ENCODE measurements around the gene RBM42. TPM values are rescaled to one million over a fixed set of nuclear protein-coding genes. Genes with fewer than 3 reads are reported as not detected.

Gene RBM42
- total RNA-seq, 3 donors from 2014 or later, result 44.6 to 51.4 (median 44.6) TPM

- Histone ChIP-seq H3K9me3 (no peaks in the 10 kb centered on the region), H3K36me3 (no peaks in the 10 kb centered on the region), H3K27me3 (peaks cover 0 to 9% of the 10 kb centered on the region in 2 donors), H3K27ac (no peak within 1 kb of the TSS), H3K4me1 (no peaks in the 10 kb centered on the region), H3K4me3 (no peak within 1 kb of the TSS)
- no peak for TF ChIP-seq CTCF (IDR thresholded peaks at IDR 0.05)
- TF ChIP-seq POLR2A (IDR thresholded peaks at IDR 0.05), result no peak
- TF ChIP-seq POLR2AphosphoS5 (IDR thresholded peaks at IDR 0.05), result no peak
- intact Hi-C loops (cut with DNase I; ENCODE audit: low total_unique reads), result no loop called here
- no peak for DNase-seq (ENCODE audit: low spot score in 2 of 2)
These were observed 37.5 kb downstream of the RBM42 start, which contains the start of gene UPK1A for GRCh38 chr19:35666251-35666913. Gene UPK1A (plus strand): TSS chr19:35666517. CDS start chr19:35666813, 296 bp downstream.

GRCh38 chr19:35669566-35669965, 40.7 kb downstream of the RBM42 start:
- Histone ChIP-seq H3K4me3 (no peak overlapping the region), H3K27ac (no peak overlapping the region), H3K4me1 (no peaks in the 10 kb centered on the region), H3K27me3 (peaks cover 0 to 28% of the 10 kb centered on the region in 2 donors), H3K36me3 (no peaks in the 10 kb centered on the region), H3K9me3 (no peaks in the 10 kb centered on the region)
- DNase-seq (ENCODE audit: low spot score in 2 of 2), result no peak
- TF ChIP-seq CTCF (IDR thresholded peaks at IDR 0.05), result no peak
- TF ChIP-seq POLR2A (IDR thresholded peaks at IDR 0.05), result no peak
- no peak for TF ChIP-seq POLR2AphosphoS5 (IDR thresholded peaks at IDR 0.05)
- intact Hi-C loops (cut with DNase I; ENCODE audit: low total_unique reads), result no loop called here

- no peaks in the 10 kb centered on the region for H3K36me3 ChIP-seq
- H3K27ac ChIP-seq, result no peak overlapping the region
- DNase-seq (ENCODE audit: low spot score in 2 of 2), result no peak
- no peaks in the 10 kb centered on the region for H3K4me1 ChIP-seq
- no peak overlapping the region for H3K4me3 ChIP-seq
- H3K9me3 ChIP-seq, result no peaks in the 10 kb centered on the region
- intact Hi-C loops (cut with DNase I; ENCODE audit: low total_unique reads), result no loop called here
- TF ChIP-seq CTCF (IDR thresholded peaks at IDR 0.05) (no peak), POLR2AphosphoS5 (IDR thresholded peaks at IDR 0.05) (no peak), POLR2A (IDR thresholded peaks at IDR 0.05) (no peak)
- H3K27me3 ChIP-seq, result peaks cover 0 to 28% of the 10 kb centered on the region in 2 donors
These were observed 41.1 kb downstream of the RBM42 start for GRCh38 chr19:35669974-35670373.

- Histone ChIP-seq H3K4me3 (no peak overlapping the region), H3K36me3 (no peaks in the 10 kb centered on the region), H3K27ac (no peak overlapping the region), H3K4me1 (no peaks in the 10 kb centered on the region), H3K27me3 (peaks cover 0 to 31% of the 10 kb centered on the region in 2 donors), H3K9me3 (no peaks in the 10 kb centered on the region)
- DNase-seq (ENCODE audit: low spot score in 2 of 2), result no peak
- no peak for TF ChIP-seq CTCF (IDR thresholded peaks at IDR 0.05)
- no peak for TF ChIP-seq POLR2AphosphoS5 (IDR thresholded peaks at IDR 0.05)
- TF ChIP-seq POLR2A (IDR thresholded peaks at IDR 0.05), result no peak
- intact Hi-C loops (cut with DNase I; ENCODE audit: low total_unique reads), result no loop called here
These were observed 41.9 kb downstream of the RBM42 start for GRCh38 chr19:35670686-35671085.

- Histone ChIP-seq H3K4me1 (no peaks in the 10 kb centered on the region), H3K4me3 (no peak overlapping the region), H3K27ac (no peak overlapping the region), H3K9me3 (no peaks in the 10 kb centered on the region), H3K27me3 (peaks cover 0 to 33% of the 10 kb centered on the region in 2 donors), H3K36me3 (no peaks in the 10 kb centered on the region)
- no peak for DNase-seq (ENCODE audit: low spot score in 2 of 2)
- intact Hi-C loops (cut with DNase I; ENCODE audit: low total_unique reads), result no loop called here
- no peak for TF ChIP-seq CTCF (IDR thresholded peaks at IDR 0.05)
- TF ChIP-seq POLR2AphosphoS5 (IDR thresholded peaks at IDR 0.05), result no peak
- no peak for TF ChIP-seq POLR2A (IDR thresholded peaks at IDR 0.05)
These were observed 43.0 kb downstream of the RBM42 start for GRCh38 chr19:35671818-35672217.
